HepG2 (cell line): ENCODE data around the gene NCOA6. TPM values are rescaled to one million over a fixed set of nuclear protein-coding genes. Genes with fewer than 3 reads are reported as not detected.

Experiments used
- HNF1A ChIP-seq, 2 experiments: sonication (generic) in 1 of 2; formaldehyde crosslinking in 1 of 2; IDR thresholded peaks; 2 replicates each; pipeline versions ENCODE4 v1.4.0 to v1.6.1; 2016 to 2020; ENCODE audit warnings: borderline replicate concordance in 1 of 2, low read depth in 1 of 2, mild to moderate bottlenecking in 1 of 2, missing genetic modification reagents in 1 of 2
- HNRNPUL1 ChIP-seq: fragments of 200-400 bp; formaldehyde crosslinking; IDR thresholded peaks from 2 replicates; pipeline ENCODE4 v1.6.1; 2017; ENCODE audit warnings: low read depth, mild to moderate bottlenecking, low read length, moderate library complexity
- JARID2 ChIP-seq: sonication (generic); formaldehyde crosslinking; IDR thresholded peaks from 2 replicates; pipeline ENCODE4 v1.8.1; 2023; ENCODE audit warnings: missing genetic modification reagents, inconsistent platforms; ENCODE audit not compliant: insufficient replicate concordance
- KLF13 ChIP-seq: sonication (generic); formaldehyde crosslinking; IDR thresholded peaks from 2 replicates; pipeline ENCODE4 v1.4.0; 2020; ENCODE audit warnings: mild to moderate bottlenecking, missing genetic modification reagents
- SUZ12 ChIP-seq: fragments of 150-350 bp; IDR thresholded peaks from 2 replicates; pipeline ENCODE4 v1.6.1; 2014; ENCODE audit warnings: low read depth, low read length
- ZBTB20 ChIP-seq: sonication (generic); formaldehyde crosslinking; IDR thresholded peaks from 2 replicates; pipeline ENCODE4 v1.8.1; 2023; ENCODE audit warnings: missing genetic modification reagents, low read depth, mild to moderate bottlenecking, borderline replicate concordance
- ZFP1 ChIP-seq: IDR thresholded peaks from 2 replicates; pipeline ENCODE4 v1.6.1; 2016
- ZFP82 ChIP-seq: sonication (generic); formaldehyde crosslinking; IDR thresholded peaks from 2 replicates; pipeline ENCODE4 v1.5.1; 2020; ENCODE audit warnings: mild to moderate bottlenecking, missing genetic modification reagents, borderline replicate concordance
- ZNF274 ChIP-seq: sonication (generic); formaldehyde crosslinking; IDR thresholded peaks from 2 replicates; pipeline ENCODE4 v1.5.1; 2020; ENCODE audit warnings: mild to moderate bottlenecking, missing genetic modification reagents
- ZNF275 ChIP-seq: sonication (generic); formaldehyde crosslinking; IDR thresholded peaks from 2 replicates; pipeline ENCODE4 v1.8.0; 2022; ENCODE audit warnings: missing genetic modification reagents, mild to moderate bottlenecking, inconsistent platforms, borderline replicate concordance
- ZNF317 ChIP-seq: sonication (generic); formaldehyde crosslinking; IDR thresholded peaks from 2 replicates; pipeline ENCODE4 v1.5.0; 2020; ENCODE audit warnings: mild to moderate bottlenecking, missing genetic modification reagents
- ZNF598 ChIP-seq: sonication (generic); formaldehyde crosslinking; IDR thresholded peaks from 2 replicates; pipeline ENCODE4 v1.5.1; 2020; ENCODE audit warnings: mild to moderate bottlenecking, missing genetic modification reagents, borderline replicate concordance
- ZNF737 ChIP-seq: sonication (generic); formaldehyde crosslinking; IDR thresholded peaks from 2 replicates; pipeline ENCODE4 v1.5.0; 2020; ENCODE audit warnings: missing genetic modification reagents, mild to moderate bottlenecking, borderline replicate concordance
- ZNF850 ChIP-seq: sonication (generic); formaldehyde crosslinking; conservative IDR thresholded peaks from 2 replicates; pipeline ENCODE4 v1.9.0; 2021; ENCODE audit warnings: mild to moderate bottlenecking, missing genetic modification reagents
- ZSCAN29 ChIP-seq: sonication (generic); formaldehyde crosslinking; conservative IDR thresholded peaks from 2 replicates; pipeline ENCODE4 v1.4.0; 2020; ENCODE audit warnings: mild to moderate bottlenecking, missing genetic modification reagents
- polyA plus RNA-seq, 8 experiments: library from polyadenylated mRNA; depleted of rRNA in 3 of 8; stranded (reverse) in 7 of 8; unstranded in 1 of 8; fragments of >200 nt; fragmentation: Illumina TruSeq in 4 of 8; extraction: Trizol in 4 of 8; gene quantifications; 2 replicates each; pipeline versions ENCODE4 v1.2.1 to v1.2.3, GENCODE V29; 2011 to 2016; ENCODE audit warnings: low read depth in 4 of 8, missing spikeins in 1 of 8, mixed read lengths in 1 of 8; ENCODE audit not compliant: insufficient read depth in 1 of 8
- total RNA-seq, 5 experiments: library from RNA; depleted of rRNA; stranded (reverse); fragments of >200 nt; fragmentation: Illumina TruSeq; extraction: Trizol; gene quantifications; 2 replicates each; pipeline ENCODE4 v1.2.3, GENCODE V29; 2016; ENCODE audit warnings: low read depth in 1 of 5
- TF ChIP-seq, protein P1 (sequence below): sonication (generic); formaldehyde crosslinking; IDR thresholded peaks from 2 replicates; pipeline ENCODE4 v1.4.0; 2020; ENCODE audit warnings: missing genetic modification reagents
- TF ChIP-seq, protein P2 (sequence below): sonication (generic); formaldehyde crosslinking; IDR thresholded peaks from 2 replicates; pipeline ENCODE4 v1.8.1; 2023; ENCODE audit warnings: mild to moderate bottlenecking, missing genetic modification reagents

Gene NCOA6
- total and polyA plus RNA-seq, 2 of the 13 experiments (the other 11 are each of a cell fraction or from before 2014, with no cell fraction given), result 11.2 to 29.3 TPM

DNA sequence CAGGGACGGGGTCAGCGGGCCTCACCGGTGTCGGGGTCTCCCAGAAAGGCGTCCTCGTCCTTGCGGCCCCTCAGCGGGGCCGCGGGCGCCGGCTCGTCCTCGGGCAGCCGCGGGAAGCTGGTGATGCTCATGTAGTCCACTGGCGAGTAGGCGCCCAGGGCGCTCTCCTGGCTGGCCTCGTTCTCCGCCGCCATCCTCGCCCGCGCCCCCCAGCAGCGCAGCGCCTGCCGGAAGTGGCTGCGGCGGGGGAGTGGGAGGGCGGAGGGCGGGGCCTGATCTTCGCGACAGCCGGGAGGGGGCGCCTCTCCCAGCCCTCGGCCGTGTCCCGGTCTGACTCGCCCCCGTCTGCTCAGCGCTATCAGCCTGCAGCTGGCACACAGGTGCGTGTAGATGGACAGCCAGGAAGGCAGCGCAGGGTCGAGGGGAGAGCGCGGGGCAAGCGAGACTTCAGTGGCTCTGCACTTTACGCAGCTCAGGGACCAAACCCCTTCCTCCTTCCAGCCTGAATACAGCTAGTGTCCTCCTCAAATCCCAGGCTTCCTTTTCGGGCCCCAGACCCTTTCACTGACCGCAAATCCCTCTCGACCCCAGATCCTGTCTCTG lies 47.3 kb upstream of the NCOA6 start, which contains the start of gene GGT7 (continued):
- TF ChIP-seq ZNF275, result peak; percentile 87; the same call in 1 of the 2 replicates
- TF ChIP-seq, protein P1, sequence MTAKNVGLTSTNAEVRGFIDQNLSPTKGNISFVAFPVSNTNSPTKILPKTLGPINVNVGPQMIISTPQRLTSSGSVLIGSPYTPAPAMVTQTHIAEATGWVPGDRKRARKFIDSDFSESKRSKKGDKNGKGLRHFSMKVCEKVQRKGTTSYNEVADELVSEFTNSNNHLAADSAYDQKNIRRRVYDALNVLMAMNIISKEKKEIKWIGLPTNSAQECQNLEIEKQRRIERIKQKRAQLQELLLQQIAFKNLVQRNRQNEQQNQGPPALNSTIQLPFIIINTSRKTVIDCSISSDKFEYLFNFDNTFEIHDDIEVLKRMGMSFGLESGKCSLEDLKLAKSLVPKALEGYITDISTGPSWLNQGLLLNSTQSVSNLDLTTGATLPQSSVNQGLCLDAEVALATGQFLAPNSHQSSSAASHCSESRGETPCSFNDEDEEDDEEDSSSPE (CRISPR knock-in tag), result peak; percentile 92
- TF ChIP-seq ZSCAN29 (CRISPR knock-in tag), result peak; percentile 50; the same call in 1 of the 2 replicates
- TF ChIP-seq, protein P2, sequence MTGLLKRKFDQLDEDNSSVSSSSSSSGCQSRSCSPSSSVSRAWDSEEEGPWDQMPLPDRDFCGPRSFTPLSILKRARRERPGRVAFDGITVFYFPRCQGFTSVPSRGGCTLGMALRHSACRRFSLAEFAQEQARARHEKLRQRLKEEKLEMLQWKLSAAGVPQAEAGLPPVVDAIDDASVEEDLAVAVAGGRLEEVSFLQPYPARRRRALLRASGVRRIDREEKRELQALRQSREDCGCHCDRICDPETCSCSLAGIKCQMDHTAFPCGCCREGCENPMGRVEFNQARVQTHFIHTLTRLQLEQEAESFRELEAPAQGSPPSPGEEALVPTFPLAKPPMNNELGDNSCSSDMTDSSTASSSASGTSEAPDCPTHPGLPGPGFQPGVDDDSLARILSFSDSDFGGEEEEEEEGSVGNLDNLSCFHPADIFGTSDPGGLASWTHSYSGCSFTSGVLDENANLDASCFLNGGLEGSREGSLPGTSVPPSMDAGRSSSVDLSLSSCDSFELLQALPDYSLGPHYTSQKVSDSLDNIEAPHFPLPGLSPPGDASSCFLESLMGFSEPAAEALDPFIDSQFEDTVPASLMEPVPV (CRISPR knock-in tag), result peak; percentile 96; the same call in 1 of the 2 replicates
- peak; percentile 52; the same call in 1 of the 2 replicates for TF ChIP-seq ZFP82 (CRISPR knock-in tag)
- TF ChIP-seq ZNF850, result peak; percentile 55; the same call in 1 of the 2 replicates
- peak; percentile 61; the same call in 1 of the 2 replicates for TF ChIP-seq ZNF737 (CRISPR knock-in tag)
- no peak for TF ChIP-seq HNF1A (IDR thresholded peaks at IDR 0.05; ENCODE audit: low read depth)
- TF ChIP-seq HNF1A (CRISPR knock-in tag; IDR thresholded peaks at IDR 0.05; ENCODE audit: borderline replicate concordance), result peak; percentile 66; the same call in 1 of the 2 replicates
- peak; percentile 91 for TF ChIP-seq ZNF274 (CRISPR knock-in tag)
- TF ChIP-seq ZFP1 (CRISPR knock-in tag), result no peak; the same call in 1 of the 2 replicates
- TF ChIP-seq KLF13, result peak; percentile 71; the same call in 1 of the 2 replicates
- peak; percentile 85; the same call in 1 of the 2 replicates for TF ChIP-seq ZNF317
- TF ChIP-seq ZNF598 (CRISPR knock-in tag), result peak; percentile 79; the same call in 1 of the 2 replicates
- peak; percentile 60; the same call in 1 of the 2 replicates for TF ChIP-seq ZBTB20
- TF ChIP-seq HNRNPUL1, result no peak
- no peak for TF ChIP-seq JARID2 (CRISPR knock-in tag)
- no peak for TF ChIP-seq SUZ12
